ENCODE measurements around the gene ERCC2.

The ERCC2 gene

GRCh38 chr19:45406226-45407090, 36.1 kb upstream of the ERCC2 start, which contains the start of gene POLR1G:
POLR1G (plus strand) TSS chr19:45406644; CDS start chr19:45406697, 53 bp downstream.
- Histone ChIP-seq H3K4me1 (ENCODE audit: control insufficient read depth, insufficient read depth, low read length) (peaks cover 5% of the 10 kb centered on the region), H3K27ac (ENCODE audit: low read depth, low read length) (peak within 1 kb of the TSS; percentile 92), H3K36me3 (ENCODE audit: control insufficient read depth, insufficient read depth, low read length) (no peaks in the 10 kb centered on the region), H3K27me3 (ENCODE audit: control insufficient read depth, insufficient read depth, low read length) (no peaks in the 10 kb centered on the region), H3K9ac (ENCODE audit: low read length) (peak within 1 kb of the TSS; percentile 49), H3K4me3 (ENCODE audit: low read length) (peak within 1 kb of the TSS; percentile 82)

GRCh38 chr19:45405435-45406225, 35.3 kb upstream of the ERCC2 start:
- Histone ChIP-seq H3K27me3 (ENCODE audit: control insufficient read depth, insufficient read depth, low read length) (no peaks in the 10 kb centered on the region), H3K4me3 (ENCODE audit: low read length) (peak overlapping the region; percentile 82), H3K4me1 (ENCODE audit: control insufficient read depth, insufficient read depth, low read length) (peaks cover 5% of the 10 kb centered on the region), H3K9ac (ENCODE audit: low read length) (peak overlapping the region; percentile 49), H3K36me3 (ENCODE audit: control insufficient read depth, insufficient read depth, low read length) (no peaks in the 10 kb centered on the region), H3K27ac (ENCODE audit: low read depth, low read length) (peak overlapping the region; percentile 92)

- Histone ChIP-seq H3K36me3 (ENCODE audit: control insufficient read depth, insufficient read depth, low read length) (no peaks in the 10 kb centered on the region), H3K27ac (ENCODE audit: low read depth, low read length) (peak within 1 kb of the TSS; percentile 92), H3K9ac (ENCODE audit: low read length) (peak within 1 kb of the TSS; percentile 56), H3K4me3 (ENCODE audit: low read length) (peak within 1 kb of the TSS; percentile 82), H3K4me1 (ENCODE audit: control insufficient read depth, insufficient read depth, low read length) (peaks cover 5% of the 10 kb centered on the region), H3K27me3 (ENCODE audit: control insufficient read depth, insufficient read depth, low read length) (no peaks in the 10 kb centered on the region)
Observed at GRCh38 chr19:45404557-45405434, 34.4 kb upstream of the ERCC2 start, which contains the start of gene PPP1R13L. PPP1R13L (minus strand) TSS chr19:45405069; CDS start chr19:45398318, 6,751 bp downstream.

- Histone ChIP-seq H3K4me3 (ENCODE audit: low read length) (peak overlapping the region; percentile 82), H3K27ac (ENCODE audit: low read depth, low read length) (no peak overlapping the region), H3K27me3 (ENCODE audit: control insufficient read depth, insufficient read depth, low read length) (no peaks in the 10 kb centered on the region), H3K9ac (ENCODE audit: low read length) (no peak overlapping the region), H3K4me1 (ENCODE audit: control insufficient read depth, insufficient read depth, low read length) (peaks cover 5% of the 10 kb centered on the region), H3K36me3 (ENCODE audit: control insufficient read depth, insufficient read depth, low read length) (no peaks in the 10 kb centered on the region)
Observed at GRCh38 chr19:45403781-45404556, 33.6 kb upstream of the ERCC2 start.

GRCh38 chr19:45403272-45403671, 32.9 kb upstream of the ERCC2 start:
- H3K27ac ChIP-seq (ENCODE audit: low read depth, low read length) = no peak overlapping the region
- no peak overlapping the region for H3K9ac ChIP-seq (ENCODE audit: low read length)
- peaks cover 5% of the 10 kb centered on the region for H3K4me1 ChIP-seq (ENCODE audit: control insufficient read depth, insufficient read depth, low read length)
- H3K36me3 ChIP-seq (ENCODE audit: control insufficient read depth, insufficient read depth, low read length) = no peaks in the 10 kb centered on the region
- H3K4me3 ChIP-seq (ENCODE audit: low read length) = no peak overlapping the region
- no peaks in the 10 kb centered on the region for H3K27me3 ChIP-seq (ENCODE audit: control insufficient read depth, insufficient read depth, low read length)

- Histone ChIP-seq H3K36me3 (ENCODE audit: control insufficient read depth, insufficient read depth, low read length) (no peaks in the 10 kb centered on the region), H3K27ac (ENCODE audit: low read depth, low read length) (no peak overlapping the region), H3K9ac (ENCODE audit: low read length) (no peak overlapping the region), H3K4me3 (ENCODE audit: low read length) (no peak overlapping the region), H3K27me3 (ENCODE audit: control insufficient read depth, insufficient read depth, low read length) (no peaks in the 10 kb centered on the region), H3K4me1 (ENCODE audit: control insufficient read depth, insufficient read depth, low read length) (peaks cover 5% of the 10 kb centered on the region)
Observed at GRCh38 chr19:45402298-45403061, 32.1 kb upstream of the ERCC2 start.

- no peaks in the 10 kb centered on the region for H3K27me3 ChIP-seq (ENCODE audit: control insufficient read depth, insufficient read depth, low read length)
- no peaks in the 10 kb centered on the region for H3K36me3 ChIP-seq (ENCODE audit: control insufficient read depth, insufficient read depth, low read length)
- no peak overlapping the region for H3K9ac ChIP-seq (ENCODE audit: low read length)
- no peak overlapping the region for H3K27ac ChIP-seq (ENCODE audit: low read depth, low read length)
- no peaks in the 10 kb centered on the region for H3K4me1 ChIP-seq (ENCODE audit: control insufficient read depth, insufficient read depth, low read length)
- no peak overlapping the region for H3K4me3 ChIP-seq (ENCODE audit: low read length)
Observed at GRCh38 chr19:45401815-45402214, 31.4 kb upstream of the ERCC2 start.

- Histone ChIP-seq H3K4me3 (ENCODE audit: low read length) (no peak overlapping the region), H3K9ac (ENCODE audit: low read length) (no peak overlapping the region), H3K36me3 (ENCODE audit: control insufficient read depth, insufficient read depth, low read length) (no peaks in the 10 kb centered on the region), H3K27me3 (ENCODE audit: control insufficient read depth, insufficient read depth, low read length) (no peaks in the 10 kb centered on the region), H3K4me1 (ENCODE audit: control insufficient read depth, insufficient read depth, low read length) (no peaks in the 10 kb centered on the region), H3K27ac (ENCODE audit: low read depth, low read length) (no peak overlapping the region)
Observed at GRCh38 chr19:45400192-45400591, 29.8 kb upstream of the ERCC2 start.

GRCh38 chr19:45395821-45396617, 25.6 kb upstream of the ERCC2 start:
- Histone ChIP-seq H3K27me3 (ENCODE audit: control insufficient read depth, insufficient read depth, low read length) (no peaks in the 10 kb centered on the region), H3K9ac (ENCODE audit: low read length) (no peak overlapping the region), H3K4me3 (ENCODE audit: low read length) (no peak overlapping the region), H3K4me1 (ENCODE audit: control insufficient read depth, insufficient read depth, low read length) (no peaks in the 10 kb centered on the region), H3K36me3 (ENCODE audit: control insufficient read depth, insufficient read depth, low read length) (no peaks in the 10 kb centered on the region), H3K27ac (ENCODE audit: low read depth, low read length) (no peak overlapping the region)

GRCh38 chr19:45391871-45392665, 21.7 kb upstream of the ERCC2 start:
- H3K9ac ChIP-seq (ENCODE audit: low read length) = no peak overlapping the region

More at GRCh38 chr19:45391871-45392665, 21.7 kb upstream of the ERCC2 start:
- no peak overlapping the region for H3K4me3 ChIP-seq (ENCODE audit: low read length)
- H3K27ac ChIP-seq (ENCODE audit: low read depth, low read length) = no peak overlapping the region
- no peaks in the 10 kb centered on the region for H3K4me1 ChIP-seq (ENCODE audit: control insufficient read depth, insufficient read depth, low read length)
- no peaks in the 10 kb centered on the region for H3K36me3 ChIP-seq (ENCODE audit: control insufficient read depth, insufficient read depth, low read length)
- H3K27me3 ChIP-seq (ENCODE audit: control insufficient read depth, insufficient read depth, low read length) = no peaks in the 10 kb centered on the region
